Glutamatergic neuron (in vitro differentiated cells): Measurements from ENCODE around the gene RYR1. TPM values are rescaled to one million over a fixed set of nuclear protein-coding genes. Genes with fewer than 3 reads are reported as not detected.

Source experiments
- DNase-seq: peaks from one replicate; pipeline ENCODE4 v3.0.0; 2022
- H3K27ac Mint-ChIP-seq: one replicate; pipeline ENCODE4 v1.8.0; 2020; ENCODE audit warnings: mild to moderate bottlenecking, mixed read lengths, inconsistent platforms; ENCODE audit not compliant: unreplicated experiment
- H3K27me3 Mint-ChIP-seq: one replicate; pipeline ENCODE4 v1.8.0; 2020; ENCODE audit warnings: mild to moderate bottlenecking, moderate library complexity, mixed read lengths, inconsistent platforms; ENCODE audit not compliant: unreplicated experiment
- H3K36me3 Mint-ChIP-seq: one replicate; pipeline ENCODE4 v1.8.0; 2020; ENCODE audit warnings: mild to moderate bottlenecking, mixed read lengths, inconsistent platforms; ENCODE audit not compliant: unreplicated experiment
- H3K4me1 Mint-ChIP-seq: one replicate; pipeline ENCODE4 v1.8.0; 2020; ENCODE audit warnings: mild to moderate bottlenecking, low read depth, mixed read lengths, inconsistent platforms; ENCODE audit not compliant: unreplicated experiment
- H3K4me3 Mint-ChIP-seq: one replicate; pipeline ENCODE4 v1.8.0; 2020; ENCODE audit warnings: mild to moderate bottlenecking, mixed read lengths, inconsistent platforms; ENCODE audit not compliant: unreplicated experiment
- H3K9me3 Mint-ChIP-seq: one replicate; pipeline ENCODE4 v1.8.0; 2020; ENCODE audit warnings: mild to moderate bottlenecking, moderate library complexity, mixed read lengths, inconsistent platforms; ENCODE audit not compliant: unreplicated experiment
- CTCF ChIP-seq: fragments of 200-600 bp; sonication (generic); IDR thresholded peaks from one replicate; pipeline ENCODE4 v1.5.0; 2021; ENCODE audit not compliant: partially characterized antibody, unreplicated experiment
- total RNA-seq: library from RNA; stranded (reverse); fragmentation: NEBNext Ultra II Directional; extraction: Animal tissue kit (Norgen Biotek cat#: 25700); gene quantifications from one replicate; pipeline ENCODE4 v1.2.1, GENCODE V29; 2021; ENCODE audit not compliant: unreplicated experiment

RYR1 gene
- total RNA-seq, 1 donor from 2014 or later, result 117 TPM

DNA sequence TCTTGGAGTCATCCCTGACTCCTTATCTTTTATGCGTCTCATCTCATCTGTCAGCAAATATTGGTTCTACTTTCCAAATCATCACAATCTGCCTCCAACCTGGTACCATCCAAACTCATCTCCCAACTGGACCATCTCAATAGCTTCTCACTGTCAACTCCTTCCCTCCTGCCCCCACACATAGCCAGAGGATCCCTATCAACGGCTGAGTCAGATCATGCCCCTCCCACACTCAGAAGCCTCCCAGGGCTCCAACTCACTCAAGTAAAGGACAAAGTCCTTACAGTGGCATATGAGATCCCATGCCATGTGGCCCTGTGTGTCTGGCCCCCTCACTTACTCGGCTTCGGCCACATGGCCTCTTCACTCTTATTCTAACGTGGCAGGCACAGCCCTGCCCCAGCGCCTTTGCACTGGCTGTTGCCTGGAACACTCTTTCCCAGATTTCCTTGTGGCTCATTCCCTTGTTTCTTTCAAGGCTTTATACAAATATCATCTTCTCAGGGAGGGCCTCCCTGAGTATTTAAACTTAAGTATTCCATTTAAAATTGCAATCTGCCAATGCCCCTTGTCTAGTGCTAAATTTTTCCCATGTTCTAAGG is 40.7 kb upstream of the RYR1 start:
- Mint-ChIP-seq H3K4me3 (no peak overlapping the region), H3K9me3 (peaks cover 7% of the 10 kb centered on the region), H3K36me3 (peaks cover 14% of the 10 kb centered on the region), H3K4me1 (peaks cover 2% of the 10 kb centered on the region), H3K27me3 (peaks cover 36% of the 10 kb centered on the region), H3K27ac (no peak overlapping the region)
- no peak for DNase-seq
- no peak for TF ChIP-seq CTCF

GRCh38 chr19:38394488-38394887 is 39.0 kb upstream of the RYR1 start:
- H3K36me3 Mint-ChIP-seq, result peaks cover 14% of the 10 kb centered on the region
- no peak for TF ChIP-seq CTCF
- DNase-seq, result peak; percentile 75
- peak overlapping the region; percentile 79 for H3K4me3 Mint-ChIP-seq
- H3K27me3 Mint-ChIP-seq, result peaks cover 35% of the 10 kb centered on the region
- peaks cover 7% of the 10 kb centered on the region for H3K9me3 Mint-ChIP-seq
- H3K27ac Mint-ChIP-seq, result no peak overlapping the region
- peaks cover 3% of the 10 kb centered on the region for H3K4me1 Mint-ChIP-seq

DNA sequence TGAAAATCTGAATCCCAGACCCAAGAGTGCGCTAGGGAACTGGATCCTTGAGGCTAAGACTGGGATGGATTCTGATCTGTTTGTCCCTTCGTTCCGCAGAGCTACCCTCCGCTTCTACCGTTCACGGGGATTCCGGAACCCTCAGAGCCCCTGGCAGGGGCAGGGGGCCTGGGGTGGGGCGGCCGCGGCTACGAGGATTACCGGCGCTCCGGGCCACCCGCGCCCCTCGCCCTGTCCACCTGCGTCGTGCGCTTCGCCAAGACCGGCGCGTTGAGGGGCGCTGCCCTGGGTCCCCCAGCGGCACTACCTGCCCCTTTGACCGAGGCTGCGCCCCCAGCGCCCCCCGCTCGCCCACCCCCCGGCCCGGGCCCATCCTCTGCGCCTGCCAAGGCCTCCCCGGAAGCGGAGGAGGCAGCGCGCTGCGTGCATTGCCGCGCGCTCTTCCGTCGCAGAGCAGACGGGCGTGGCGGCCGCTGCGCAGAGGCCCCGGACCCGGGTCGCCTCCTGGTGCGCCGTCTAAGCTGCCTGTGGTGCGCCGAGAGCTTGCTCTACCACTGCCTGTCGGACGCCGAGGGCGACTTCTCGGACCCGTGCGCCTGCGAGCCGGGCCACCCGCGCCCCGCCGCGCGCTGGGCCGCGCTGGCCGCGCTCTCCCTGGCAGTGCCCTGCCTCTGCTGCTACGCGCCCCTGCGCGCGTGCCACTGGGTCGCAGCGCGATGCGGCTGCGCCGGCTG is 37.9 kb upstream of the RYR1 start:
- Mint-ChIP-seq H3K36me3 (peaks cover 14% of the 10 kb centered on the region), H3K4me3 (no peak overlapping the region)

GRCh38 chr19:38399081-38399480 is 34.4 kb upstream of the RYR1 start:
- H3K9me3 Mint-ChIP-seq, result peaks cover 8% of the 10 kb centered on the region
- peaks cover 2% of the 10 kb centered on the region for H3K4me1 Mint-ChIP-seq
- no peak overlapping the region for H3K4me3 Mint-ChIP-seq
- TF ChIP-seq CTCF, result no peak
- H3K36me3 Mint-ChIP-seq, result peaks cover 7% of the 10 kb centered on the region
- H3K27ac Mint-ChIP-seq, result no peak overlapping the region
- H3K27me3 Mint-ChIP-seq, result peaks cover 25% of the 10 kb centered on the region
- no peak for DNase-seq

More for the DNA sequence above, 37.9 kb upstream of the RYR1 start:
- Mint-ChIP-seq H3K4me1 (peaks cover 4% of the 10 kb centered on the region), H3K27ac (no peak overlapping the region), H3K9me3 (peaks cover 6% of the 10 kb centered on the region), H3K27me3 (peaks cover 37% of the 10 kb centered on the region)
- DNase-seq, result peak; percentile 41
- TF ChIP-seq CTCF, result no peak

GRCh38 chr19:38399537-38399936 is 34.0 kb upstream of the RYR1 start:
- H3K4me1 Mint-ChIP-seq, result peaks cover 2% of the 10 kb centered on the region
- TF ChIP-seq CTCF, result no peak
- H3K36me3 Mint-ChIP-seq, result peaks cover 7% of the 10 kb centered on the region
- H3K9me3 Mint-ChIP-seq, result peaks cover 7% of the 10 kb centered on the region
- peak overlapping the region; percentile 55 for H3K4me3 Mint-ChIP-seq
- DNase-seq, result no peak
- H3K27ac Mint-ChIP-seq, result no peak overlapping the region
- peaks cover 24% of the 10 kb centered on the region for H3K27me3 Mint-ChIP-seq
